Bronchial epithelial cell (primary cell): ENCODE data around the gene ELAVL3. TPM values are rescaled to one million over a fixed set of nuclear protein-coding genes. Genes with fewer than 3 reads are reported as not detected.

ENCODE experiments used
- DNase-seq: peaks from one replicate; pipeline ENCODE4 v3.0.0-alpha.2; 2010; ENCODE audit warnings: low read depth
- FAIRE-seq: peaks from 2 replicates; lab custom pipeline; 2011; peaks lifted over from hg19 to GRCh38; lab: Jason Lieb, UNC
- H3K27me3 ChIP-seq: 2 replicates; pipeline ENCODE4 v1.5.1; 2011; ENCODE audit warnings: low read length; ENCODE audit not compliant: control insufficient read depth, insufficient read depth
- H3K36me3 ChIP-seq: 2 replicates; pipeline ENCODE4 v1.5.1; 2011; ENCODE audit warnings: low read length; ENCODE audit not compliant: control insufficient read depth, insufficient read depth
- H3K4me3 ChIP-seq: 2 replicates; pipeline ENCODE4 v1.5.1; 2011; ENCODE audit warnings: mild to moderate bottlenecking, low read depth, low read length, control low read depth
- total RNA-seq: library from RNA; depleted of rRNA; stranded (reverse); fragments of >200 nt; gene quantifications from 2 replicates; pipeline ENCODE4 v1.2.1, GENCODE V29; 2014
- TF ChIP-seq, protein P1 (sequence below): IDR thresholded peaks from 2 replicates; pipeline ENCODE4 v1.5.1; 2011; ENCODE audit warnings: mild to moderate bottlenecking, moderate library complexity, low read length, control low read depth, inconsistent platforms; ENCODE audit not compliant: insufficient read depth, severe bottlenecking

Gene ELAVL3
- total RNA-seq, 1 donor from 2014 or later, result not detected

DNA sequence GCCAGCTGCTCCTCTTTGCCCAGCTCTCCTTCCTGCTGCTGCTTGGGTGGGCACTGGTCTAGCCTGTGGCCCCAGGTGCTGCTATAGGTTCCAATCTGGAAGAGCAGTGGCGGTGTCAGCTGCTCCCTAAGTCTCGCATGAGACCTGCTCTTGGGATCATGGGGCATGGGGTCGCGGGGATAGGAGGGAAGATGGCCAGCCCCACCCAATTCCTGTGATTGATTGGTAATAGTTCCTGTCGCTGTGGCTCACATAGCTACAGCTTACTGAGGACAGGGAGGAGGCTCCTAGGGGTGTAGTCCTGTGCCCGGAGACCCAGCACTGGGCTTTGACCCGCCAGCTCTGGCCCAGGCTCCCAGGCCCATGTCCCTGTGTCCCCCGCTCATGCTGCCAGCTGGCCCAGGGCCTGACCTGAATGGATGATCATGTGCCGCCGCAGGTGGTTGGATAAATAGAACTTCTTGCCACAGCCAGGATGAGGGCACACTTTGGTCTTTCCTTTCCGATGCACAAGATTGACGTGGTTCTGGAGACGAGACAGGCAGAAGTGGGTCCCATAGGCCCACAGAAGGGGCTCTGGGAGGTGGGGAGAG, 4.5 kb upstream of the ELAVL3 start:
- Histone ChIP-seq H3K36me3 (no peaks in the 10 kb centered on the region), H3K4me3 (no peak overlapping the region), H3K27me3 (peaks cover 13% of the 10 kb centered on the region)
- DNase-seq, result no peak
- TF ChIP-seq, protein P1, sequence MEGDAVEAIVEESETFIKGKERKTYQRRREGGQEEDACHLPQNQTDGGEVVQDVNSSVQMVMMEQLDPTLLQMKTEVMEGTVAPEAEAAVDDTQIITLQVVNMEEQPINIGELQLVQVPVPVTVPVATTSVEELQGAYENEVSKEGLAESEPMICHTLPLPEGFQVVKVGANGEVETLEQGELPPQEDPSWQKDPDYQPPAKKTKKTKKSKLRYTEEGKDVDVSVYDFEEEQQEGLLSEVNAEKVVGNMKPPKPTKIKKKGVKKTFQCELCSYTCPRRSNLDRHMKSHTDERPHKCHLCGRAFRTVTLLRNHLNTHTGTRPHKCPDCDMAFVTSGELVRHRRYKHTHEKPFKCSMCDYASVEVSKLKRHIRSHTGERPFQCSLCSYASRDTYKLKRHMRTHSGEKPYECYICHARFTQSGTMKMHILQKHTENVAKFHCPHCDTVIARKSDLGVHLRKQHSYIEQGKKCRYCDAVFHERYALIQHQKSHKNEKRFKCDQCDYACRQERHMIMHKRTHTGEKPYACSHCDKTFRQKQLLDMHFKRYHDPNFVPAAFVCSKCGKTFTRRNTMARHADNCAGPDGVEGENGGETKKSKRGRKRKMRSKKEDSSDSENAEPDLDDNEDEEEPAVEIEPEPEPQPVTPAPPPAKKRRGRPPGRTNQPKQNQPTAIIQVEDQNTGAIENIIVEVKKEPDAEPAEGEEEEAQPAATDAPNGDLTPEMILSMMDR, result no peak
- no peak for FAIRE-seq

DNA sequence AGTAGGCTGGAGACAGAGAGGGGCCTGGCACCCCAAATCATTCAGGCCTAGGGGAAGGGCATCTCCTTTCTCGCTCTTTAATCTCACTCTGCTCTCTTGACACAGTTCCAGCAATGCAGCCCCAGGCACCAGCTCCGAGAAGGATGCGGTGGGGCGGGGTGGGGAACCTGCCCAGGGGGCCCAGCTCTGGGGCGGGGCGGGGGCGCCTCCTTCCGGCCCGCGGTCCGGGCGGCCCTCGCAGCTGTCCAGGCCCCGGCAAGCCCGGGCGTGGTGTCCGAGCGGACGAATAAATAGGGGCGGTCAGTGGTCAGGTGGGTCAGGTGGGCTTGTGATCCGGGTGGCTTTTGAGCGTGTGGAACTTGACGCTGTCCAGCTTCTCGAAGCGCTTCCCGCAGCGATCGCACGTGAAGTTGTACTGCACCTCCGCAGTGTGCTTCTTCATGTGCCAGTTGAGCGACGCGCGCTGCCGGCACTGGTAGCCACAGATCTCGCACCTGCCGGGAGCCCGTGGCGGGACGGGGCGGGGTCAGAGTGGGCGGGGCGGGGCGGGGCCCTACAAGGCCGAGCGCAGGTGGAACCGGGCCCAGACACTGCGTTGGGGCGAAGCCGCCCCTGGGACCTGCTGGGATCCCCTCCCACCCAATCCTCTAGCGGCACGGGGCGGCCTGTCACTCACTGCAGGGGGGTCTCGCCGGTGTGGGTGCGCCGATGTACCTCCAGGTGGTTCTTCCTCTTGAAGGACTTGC, 2.7 kb upstream of the ELAVL3 start:
- Histone ChIP-seq H3K36me3 (no peaks in the 10 kb centered on the region), H3K4me3 (no peak overlapping the region), H3K27me3 (peaks cover 15% of the 10 kb centered on the region)
- DNase-seq (no peak), FAIRE-seq (no peak)
- TF ChIP-seq, protein P1, result no peak

GRCh38 chr19:11482384-11483050, 1.7 kb upstream of the ELAVL3 start:
- TF ChIP-seq, protein P1, result peak; percentile 88
- peaks cover 15% of the 10 kb centered on the region for H3K27me3 ChIP-seq
- peak overlapping the region; percentile 26 for H3K4me3 ChIP-seq
- DNase-seq (peak; percentile 32), FAIRE-seq (no peak)
- H3K36me3 ChIP-seq, result no peaks in the 10 kb centered on the region

GRCh38 chr19:11481534-11482383, 913 bp upstream of the ELAVL3 start:
- H3K36me3 ChIP-seq, result no peaks in the 10 kb centered on the region
- FAIRE-seq (no peak), DNase-seq (peak; percentile 65)
- TF ChIP-seq, protein P1, result no peak
- H3K27me3 ChIP-seq, result peaks cover 15% of the 10 kb centered on the region
- H3K4me3 ChIP-seq, result peak overlapping the region; percentile 26

DNA sequence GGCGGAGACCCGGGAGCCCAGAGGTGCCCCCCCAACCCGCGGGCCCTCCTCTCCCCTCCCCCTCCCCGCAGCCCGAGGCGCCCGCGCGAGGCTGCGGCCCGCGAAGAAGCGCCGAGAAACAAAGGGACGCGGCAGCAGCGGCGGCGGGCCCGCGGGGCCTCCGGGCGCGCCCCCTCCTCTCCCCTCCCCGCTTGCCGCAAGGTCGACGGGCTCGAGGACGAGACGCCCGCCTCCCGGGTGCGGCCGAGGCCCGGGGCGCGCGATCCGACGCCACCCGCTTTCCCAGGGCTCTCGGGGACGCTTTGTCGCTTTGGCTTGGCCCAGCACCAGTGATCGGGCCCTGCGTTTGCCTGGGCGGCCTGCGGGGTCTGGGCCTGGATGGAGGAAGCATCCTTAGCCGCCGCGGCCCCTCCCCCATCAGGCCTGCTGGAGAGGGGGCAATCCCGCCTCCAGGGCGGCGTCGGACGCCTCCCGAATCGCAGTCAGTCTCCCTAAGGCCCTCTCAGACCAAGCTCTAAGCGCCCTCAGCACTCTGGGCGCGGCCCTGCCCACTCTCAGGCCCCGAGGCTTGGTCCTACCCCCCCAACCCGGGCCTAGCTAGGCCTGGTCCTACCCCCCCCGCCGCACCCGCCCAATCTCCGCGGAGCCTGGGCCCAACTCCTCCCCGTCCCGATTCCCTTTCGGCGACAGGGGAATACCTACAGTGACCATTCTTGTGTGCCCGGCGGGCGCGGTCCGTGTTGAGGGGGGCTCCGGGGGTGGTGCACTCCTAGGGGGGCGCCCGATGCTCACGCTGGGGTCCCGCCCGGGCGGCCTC, 740 bp downstream of the ELAVL3 start:
- Histone ChIP-seq H3K4me3 (no peak overlapping the region), H3K27me3 (peaks cover 15% of the 10 kb centered on the region), H3K36me3 (no peaks in the 10 kb centered on the region)
- DNase-seq, result no peak
- no peak for FAIRE-seq
- TF ChIP-seq, protein P1, result no peak
